K562 (cell line): ENCODE results near the gene NELL1. TPM values are rescaled to one million over a fixed set of nuclear protein-coding genes. Genes with fewer than 3 reads are reported as not detected.

Experiments
- ATAC-seq: fragments of 200-7000 bp; cut with Tn5 transposase; 3 replicates; pipeline ENCODE4 v1.9.1; 2020; ENCODE audit warnings: moderate library complexity
- BruUV-seq: library from RNA; stranded (reverse); fragments of 400-500 nt; replicated peaks from 2 replicates; lab custom pipeline; 2021; lab: Mats Ljungman, UMichigan
- CTCF ChIA-PET: fragments of 300-600 bp; formaldehyde crosslinking; extraction: SDS; loops from one replicate; lab custom pipeline; 2021; ENCODE audit warnings: low intra/inter-chr PET ratio; lab: Yijun Ruan, JAX
- POLR2A ChIA-PET: fragments of 300-600, 350-650 bp; sonication (Branson Sonifier 250); formaldehyde crosslinking; extraction: SDS; loops from one replicate; lab custom pipeline; 2021; ENCODE audit warnings: antibody characterized with exemption, inconsistent platforms; lab: Yijun Ruan, JAX
- DNase-seq, 4 experiments: peaks; one replicate each; pipeline versions ENCODE4 v3.0.0 to v3.0.0-alpha.2; 2011 to 2018; ENCODE audit warnings: low spot score in 3 of 4, mixed read lengths in 3 of 4; ENCODE audit errors: extremely low read depth in 1 of 4
- FAIRE-seq: peaks from 2 replicates; lab custom pipeline; 2011; peaks lifted over from hg19 to GRCh38; lab: Jason Lieb, UNC
- H2AFZ ChIP-seq: 2 replicates; pipeline ENCODE4 v1.6.0; 2011; ENCODE audit warnings: low read depth, low read length, control low read depth, inconsistent platforms
- H3K27ac ChIP-seq: fragments of 200-600 bp; 3 replicates; pipeline ENCODE4 v1.8.0; 2011; ENCODE audit warnings: low read depth, mild to moderate bottlenecking, control low read depth, inconsistent platforms, low read length, moderate library complexity, mixed read lengths; ENCODE audit errors: extremely low read depth
- H3K27me3 ChIP-seq, 2 experiments: fragments of 300-600 bp in 1 of 2; 2 replicates in 1 of 2; 3 replicates in 1 of 2; pipeline versions ENCODE4 v1.6.0 to v1.8.0; 2011; ENCODE audit warnings: inconsistent platforms in 2 of 2, low read length in 2 of 2, mild to moderate bottlenecking in 1 of 2, mixed read lengths in 1 of 2, moderate library complexity in 1 of 2; ENCODE audit not compliant: control insufficient read depth in 2 of 2, insufficient read depth in 2 of 2
- H3K36me3 ChIP-seq: fragments of 300-600 bp; 3 replicates; pipeline ENCODE4 v1.8.0; 2011; ENCODE audit warnings: mild to moderate bottlenecking, low read length, inconsistent platforms; ENCODE audit not compliant: control insufficient read depth, insufficient read depth
- H3K4me1 ChIP-seq, 2 experiments: fragments of 200-600 bp in 1 of 2; replicated peaks in 1 of 2; 2 replicates in 1 of 2; 3 replicates in 1 of 2; pipeline versions ENCODE4 v1.5.1 to v1.8.0; 2011; ENCODE audit warnings: inconsistent platforms in 2 of 2, low read length in 2 of 2, mild to moderate bottlenecking in 1 of 2, mixed read lengths in 1 of 2, moderate library complexity in 1 of 2; ENCODE audit not compliant: control insufficient read depth in 2 of 2, insufficient read depth in 2 of 2
- H3K4me2 ChIP-seq: 2 replicates; pipeline ENCODE4 v1.6.1; 2011; ENCODE audit warnings: low read length, control low read depth, inconsistent platforms, mixed read lengths; ENCODE audit not compliant: insufficient read depth
- H3K4me3 ChIP-seq: fragments of 200-600 bp; sonication (generic), shearing (Covaris generic); 2 replicates; pipeline ENCODE4 v1.5.1; 2016; ENCODE audit warnings: control low read depth, inconsistent platforms
- H3K79me2 ChIP-seq: fragments of 200-600 bp; 3 replicates; pipeline ENCODE4 v1.8.0; 2011; ENCODE audit warnings: low read length, inconsistent platforms; ENCODE audit not compliant: control insufficient read depth, insufficient read depth
- H3K9ac ChIP-seq, 2 experiments: 2 replicates each; pipeline versions ENCODE4 v1.6.0 to v1.6.1; 2011; ENCODE audit warnings: low read depth in 2 of 2, low read length in 2 of 2, control low read depth in 1 of 2, inconsistent platforms in 1 of 2, mild to moderate bottlenecking in 1 of 2, mixed read lengths in 1 of 2; ENCODE audit not compliant: insufficient read depth in 1 of 2
- H3K9me1 ChIP-seq: one replicate; pipeline ENCODE4 v1.6.0; 2011; ENCODE audit warnings: inconsistent platforms, mild to moderate bottlenecking, low read length, moderate library complexity; ENCODE audit not compliant: control insufficient read depth, insufficient read depth
- H3K9me3 ChIP-seq: replicated peaks from 2 replicates; pipeline ENCODE4 v1.5.1; 2011; ENCODE audit warnings: low read depth, low read length, inconsistent platforms; ENCODE audit not compliant: control insufficient read depth, insufficient read depth
- H4K20me1 ChIP-seq: replicated peaks from 2 replicates; pipeline ENCODE4 v1.6.1; 2011; ENCODE audit warnings: low read length, inconsistent platforms, mixed read lengths; ENCODE audit not compliant: control insufficient read depth, insufficient read depth
- E2F4 ChIP-seq: sonication (generic); formaldehyde crosslinking; IDR thresholded peaks from 2 replicates; pipeline ENCODE4 v1.8.0; 2022; ENCODE audit warnings: mild to moderate bottlenecking, low read depth, missing genetic modification reagents
- ETS2 ChIP-seq: IDR thresholded peaks from 2 replicates; pipeline ENCODE4 v1.6.1; 2016; ENCODE audit warnings: borderline replicate concordance, missing genetic modification characterization, mild to moderate bottlenecking, moderate library complexity, missing compliant biosample characterization; ENCODE audit not compliant: poor library complexity, severe bottlenecking
- HMG20A ChIP-seq: fragments of 450-650 bp; formaldehyde crosslinking; conservative IDR thresholded peaks from 2 replicates; pipeline ENCODE4 v1.4.0; 2020; ENCODE audit warnings: mild to moderate bottlenecking, mixed read lengths
- KAT7 ChIP-seq: sonication (generic); formaldehyde crosslinking; IDR thresholded peaks from 2 replicates; pipeline ENCODE4 v1.8.0; 2022; ENCODE audit warnings: missing genetic modification reagents, mild to moderate bottlenecking, borderline replicate concordance
- RNF219 ChIP-seq: fragments of 250-450 bp; sonication (Bioruptor Pico); IDR thresholded peaks from 2 replicates; pipeline ENCODE4 v1.5.0; 2022; ENCODE audit warnings: mild to moderate bottlenecking
- SPI1 ChIP-seq: IDR thresholded peaks from 2 replicates; pipeline ENCODE4 v1.6.1; 2011; ENCODE audit warnings: low read depth, low read length, control low read depth, borderline replicate concordance
- SRSF9 ChIP-seq: fragments of 200-400 bp; formaldehyde crosslinking; IDR thresholded peaks from 2 replicates; pipeline ENCODE4 v1.6.1; 2017; ENCODE audit warnings: low read depth, low read length, borderline replicate concordance
- THAP7 ChIP-seq: fragments of 250-450 bp; sonication (Bioruptor Pico); IDR thresholded peaks from 2 replicates; pipeline ENCODE4 v1.5.0; 2021
- THRB ChIP-seq: fragments of 450-650 bp; formaldehyde crosslinking; conservative IDR thresholded peaks from 2 replicates; pipeline ENCODE4 v1.4.0; 2022; ENCODE audit warnings: mild to moderate bottlenecking, missing genetic modification characterization
- TRIM28 ChIP-seq: fragments of 450-650 bp; IDR thresholded peaks from 2 replicates; pipeline ENCODE4 v1.6.1; 2017
- ZC3H8 ChIP-seq: fragments of 450-650 bp; IDR thresholded peaks from 2 replicates; pipeline ENCODE4 v1.6.1; 2017
- ZNF589 ChIP-seq: fragments of 200-800 bp; sonication (Bioruptor generic); IDR thresholded peaks from 2 replicates; pipeline ENCODE4 v1.6.1; 2016; ENCODE audit warnings: low read depth, missing genetic modification characterization, missing compliant biosample characterization
- ZNF766 ChIP-seq: fragments of 200-800 bp; sonication (Bioruptor generic); conservative IDR thresholded peaks from 2 replicates; pipeline ENCODE4 v1.6.1; 2016; ENCODE audit warnings: missing genetic modification characterization, missing compliant biosample characterization
- ZNF780A ChIP-seq: fragments of 250-450 bp; sonication (Bioruptor Pico); IDR thresholded peaks from 2 replicates; pipeline ENCODE4 v1.5.0; 2021; ENCODE audit warnings: mild to moderate bottlenecking
- WGBS: fragments of 100-300 bp; shearing (Covaris generic); methylation state at CpG from one replicate; pipeline ENCODE4 v1.1.6; 2016; ENCODE audit warnings: low coverage, mixed read lengths; ENCODE audit not compliant: insufficient coverage; ENCODE audit errors: missing lambda C conversion rate; 5-methylcytosine and 5-hydroxymethylcytosine counted together
- in situ Hi-C: fragments of 300-500 bp; cut with MboI; formaldehyde crosslinking; loops from 4 replicates; pipeline ENCODE4 v1.15.0; 2018; ENCODE audit warnings: inconsistent platforms, mixed read lengths
- intact Hi-C: fragments of 100-400 bp; cut with micrococcal nuclease; formaldehyde crosslinking; loops from 2 replicates; pipeline ENCODE4 v1.14.2; 2022
- polyA plus RNA-seq, 8 experiments: library from polyadenylated mRNA; depleted of rRNA in 4 of 8; stranded (reverse) in 5 of 8; unstranded in 3 of 8; fragments of >200 nt; fragmentation: Nextera tagmentation in 2 of 8; fragmentation: Illumina TruSeq in 1 of 8; extraction: Ambion mirVana in 2 of 8; extraction: Trizol in 1 of 8; gene quantifications; 2 replicates each; pipeline versions ENCODE4 v1.2.1 to v1.2.3, GENCODE V29; 2011 to 2014; ENCODE audit warnings: inconsistent platforms in 1 of 8, missing spikeins in 1 of 8
- total RNA-seq, 7 experiments: library from RNA; depleted of rRNA in 6 of 7; stranded (reverse); fragments of >200 nt in 6 of 7; fragmentation: Illumina TruSeq in 2 of 7; extraction: Trizol in 2 of 7; gene quantifications; 2 replicates each; pipeline versions ENCODE4 v1.2.1 to v1.2.3, GENCODE V29; 2011 to 2021; ENCODE audit warnings: low replicate concordance in 1 of 7

The NELL1 gene
- total and polyA plus RNA-seq, 9 of the 15 experiments (the other 6 are each of a cell fraction or from before 2014, with no cell fraction given) = not detected

GRCh38 chr11:21461701-21462100 lies 792.3 kb downstream of the NELL1 start:
- TF ChIP-seq RNF219 (CRISPR knock-in tag) (no peak), THRB (no peak), KAT7 (CRISPR knock-in tag) (no peak), ETS2 (tag) (no peak), SRSF9 (no peak), TRIM28 (no peak), ZC3H8 (no peak), THAP7 (CRISPR knock-in tag) (no peak), ZNF766 (no peak), ZNF589 (no peak), E2F4 (CRISPR knock-in tag) (no peak), ZNF780A (CRISPR knock-in tag) (no peak), HMG20A (no peak), SPI1 (no peak)
- DNase-seq (no peak), ATAC-seq (no peak), FAIRE-seq (no peak)
- Histone ChIP-seq H3K9me3 (no peaks in the 10 kb centered on the region), H3K36me3 (no peaks in the 10 kb centered on the region), H3K27me3 (no peaks in the 10 kb centered on the region), H3K9me1 (no peaks in the 10 kb centered on the region), H3K79me2 (no peaks in the 10 kb centered on the region), H3K27ac (no peak overlapping the region), H3K4me1 (no peaks in the 10 kb centered on the region), H3K9ac (no peak overlapping the region), H3K4me3 (no peak overlapping the region), H4K20me1 (no peaks in the 10 kb centered on the region), H2AFZ (no peak overlapping the region), H3K4me2 (no peak overlapping the region)
- WGBS = 0% methylated on average over 1 of the region's 1 CpG
- POLR2A ChIA-PET = no interaction called here
- no TSS peak for BruUV-seq
- CTCF ChIA-PET = no interaction called here
- intact Hi-C loops = no loop called here
- in situ Hi-C loops = no loop called here
